Kidney (tissue), 14 donors: ENCODE results near the gene CCBE1. TPM values are rescaled to one million over a fixed set of nuclear protein-coding genes. Genes with fewer than 3 reads are reported as not detected.

ENCODE experiments used
- DNase-seq, 5 donors: peaks; one replicate each; pipeline ENCODE4 v3.0.0-alpha.2; 2013 to 2020
- FAIRE-seq: peaks from 2 replicates; lab custom pipeline; 2012; peaks lifted over from hg19 to GRCh38; lab: Jason Lieb, UNC
- H3K27ac ChIP-seq, 2 donors: one replicate each; pipeline ENCODE4 v1.7.0; 2013; ENCODE audit warnings: low read depth in 2 of 2, low read length in 2 of 2, inconsistent platforms in 1 of 2
- H3K27me3 ChIP-seq: one replicate; pipeline ENCODE4 v1.7.1; 2013; ENCODE audit warnings: low read length, inconsistent platforms; ENCODE audit not compliant: control insufficient read depth, insufficient read depth
- H3K36me3 ChIP-seq, 3 donors: one replicate each; pipeline versions ENCODE4 v1.7.0 to v1.7.1; 2013; ENCODE audit warnings: low read length in 3 of 3, control low read depth in 1 of 3, inconsistent platforms in 1 of 3; ENCODE audit not compliant: insufficient read depth in 3 of 3, control insufficient read depth in 2 of 3
- H3K4me1 ChIP-seq, 3 donors: one replicate each; pipeline versions ENCODE4 v1.7.0 to v1.7.1; 2013; ENCODE audit warnings: low read length in 3 of 3, inconsistent platforms in 1 of 3, low read depth in 1 of 3; ENCODE audit not compliant: control insufficient read depth in 2 of 3, insufficient read depth in 2 of 3
- H3K4me3 ChIP-seq, 3 donors: one replicate each; pipeline versions ENCODE4 v1.7.0 to v1.8.1; 2013; ENCODE audit warnings: low read length in 3 of 3, control low read depth in 1 of 3, inconsistent platforms in 1 of 3
- H3K9ac ChIP-seq, 3 donors: one replicate each; pipeline versions ENCODE4 v1.7.0 to v1.7.1; 2013; ENCODE audit warnings: low read length in 3 of 3, control low read depth in 1 of 3, inconsistent platforms in 1 of 3
- H3K9me3 ChIP-seq, 3 donors: one replicate each; pipeline versions ENCODE4 v1.7.0 to v1.7.1; 2013; ENCODE audit warnings: low read length in 3 of 3, control low read depth in 1 of 3, inconsistent platforms in 1 of 3; ENCODE audit not compliant: control insufficient read depth in 2 of 3, insufficient read depth in 1 of 3
- intact Hi-C: fragments of 100-400 bp; cut with DNase I; formaldehyde crosslinking; loops from one replicate; pipeline ENCODE4 v1.11.1; 2022
- polyA plus RNA-seq: library from polyadenylated mRNA; stranded (reverse); fragments of 350-450 nt; fragmentation: Illumina TruSeq; extraction: RNeasy Lipid Tissue Mini Kit (QIAGEN cat#74804); gene quantifications from one replicate; pipeline ENCODE4 v1.2.3, GENCODE V29; 2014; ENCODE audit warnings: low read depth, low replicate concordance; ENCODE audit not compliant: insufficient read depth
- total RNA-seq: library from RNA; stranded (reverse); fragmentation: NEBNext Ultra II Directional; extraction: Animal tissue kit (Norgen Biotek cat#: 25700); gene quantifications from one replicate; pipeline ENCODE4 v1.2.1, GENCODE V29; 2021
- TF ChIP-seq, protein P1 (sequence below): IDR thresholded peaks from 3 replicates; pipeline ENCODE4 v1.5.1; 2012; ENCODE audit warnings: mild to moderate bottlenecking, moderate library complexity, borderline replicate concordance; ENCODE audit not compliant: insufficient read depth; ENCODE audit errors: extremely low read depth
- donor health status: control.
- donor health status: control.
- donor health status: control.
- donor health status: control.
- donor health status: control.
- donor health status: DM: yes; HTN: yes; CAD: no.
- donor health status: Normal renal cell carcinoma (clear cell type).

CCBE1 gene
- total and polyA plus RNA-seq, 2 donors from 2014 or later = 1.8 to 2.2 TPM

GRCh38 chr18:59576541-59577385 is 120.5 kb downstream of the CCBE1 start:
- FAIRE-seq = no peak
- H3K9me3 ChIP-seq = no peaks in the 10 kb centered on the region
- H3K4me1 ChIP-seq = no peaks in the 10 kb centered on the region

DNA sequence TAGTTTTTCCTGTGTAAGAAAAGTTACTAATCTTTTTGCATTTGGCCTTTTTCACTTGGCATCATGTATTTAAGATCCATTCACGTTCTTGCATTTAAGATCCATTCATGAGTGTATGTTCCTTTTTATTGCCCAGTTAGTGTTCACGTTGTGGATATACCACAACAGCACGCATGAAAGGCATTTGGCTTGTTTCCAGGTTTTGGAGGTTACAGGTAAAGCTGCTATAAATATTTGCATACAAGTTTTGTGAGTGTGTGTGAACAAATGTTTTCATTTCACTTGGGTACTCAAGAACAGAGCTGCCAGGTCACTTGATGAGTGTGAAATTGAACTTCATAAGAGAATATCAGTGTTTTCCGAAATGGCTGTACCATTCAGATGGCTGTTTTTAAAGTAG is 121.2 kb downstream of the CCBE1 start:
- no peaks in the 10 kb centered on the region for H3K9me3 ChIP-seq
- H3K4me3 ChIP-seq = no peak overlapping the region
- H3K27ac ChIP-seq = no peak overlapping the region
- DNase-seq (no peak), FAIRE-seq (no peak)
- no peak overlapping the region for H3K9ac ChIP-seq
- no peaks in the 10 kb centered on the region for H3K27me3 ChIP-seq
- TF ChIP-seq, protein P1, sequence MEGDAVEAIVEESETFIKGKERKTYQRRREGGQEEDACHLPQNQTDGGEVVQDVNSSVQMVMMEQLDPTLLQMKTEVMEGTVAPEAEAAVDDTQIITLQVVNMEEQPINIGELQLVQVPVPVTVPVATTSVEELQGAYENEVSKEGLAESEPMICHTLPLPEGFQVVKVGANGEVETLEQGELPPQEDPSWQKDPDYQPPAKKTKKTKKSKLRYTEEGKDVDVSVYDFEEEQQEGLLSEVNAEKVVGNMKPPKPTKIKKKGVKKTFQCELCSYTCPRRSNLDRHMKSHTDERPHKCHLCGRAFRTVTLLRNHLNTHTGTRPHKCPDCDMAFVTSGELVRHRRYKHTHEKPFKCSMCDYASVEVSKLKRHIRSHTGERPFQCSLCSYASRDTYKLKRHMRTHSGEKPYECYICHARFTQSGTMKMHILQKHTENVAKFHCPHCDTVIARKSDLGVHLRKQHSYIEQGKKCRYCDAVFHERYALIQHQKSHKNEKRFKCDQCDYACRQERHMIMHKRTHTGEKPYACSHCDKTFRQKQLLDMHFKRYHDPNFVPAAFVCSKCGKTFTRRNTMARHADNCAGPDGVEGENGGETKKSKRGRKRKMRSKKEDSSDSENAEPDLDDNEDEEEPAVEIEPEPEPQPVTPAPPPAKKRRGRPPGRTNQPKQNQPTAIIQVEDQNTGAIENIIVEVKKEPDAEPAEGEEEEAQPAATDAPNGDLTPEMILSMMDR = no peak
- intact Hi-C loops = no loop called here
- no peaks in the 10 kb centered on the region for H3K36me3 ChIP-seq
- H3K4me1 ChIP-seq = no peaks in the 10 kb centered on the region

More at GRCh38 chr18:59576541-59577385, 120.5 kb downstream of the CCBE1 start:
- no peaks in the 10 kb centered on the region for H3K36me3 ChIP-seq
- no peak overlapping the region for H3K9ac ChIP-seq
- H3K27ac ChIP-seq = no peak overlapping the region
- intact Hi-C loops = no loop called here
- TF ChIP-seq, protein P1 = no peak
- no peaks in the 10 kb centered on the region for H3K27me3 ChIP-seq
- peak in 2 of 5 donors; percentile 49 to 71 for DNase-seq
- no peak overlapping the region for H3K4me3 ChIP-seq

DNA sequence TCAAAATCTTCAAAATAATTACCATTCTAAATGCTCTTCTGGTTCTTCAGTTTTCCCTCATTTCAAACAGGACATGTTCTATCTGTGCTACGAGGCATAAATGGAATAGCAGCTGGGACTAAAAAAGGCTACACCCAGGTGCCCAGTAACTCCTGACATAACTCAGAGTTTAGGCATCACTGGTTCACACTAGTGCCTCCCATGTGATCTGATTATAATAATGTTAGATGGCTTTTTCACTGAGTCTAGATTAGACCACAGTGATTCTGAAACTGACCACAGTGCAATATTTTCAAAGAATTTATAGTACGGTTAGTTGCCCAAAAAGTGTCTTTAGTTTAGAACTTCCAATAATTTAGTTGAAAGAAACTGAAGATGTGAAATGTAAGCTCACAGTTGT is 123.3 kb downstream of the CCBE1 start:
- TF ChIP-seq, protein P1 = no peak
- intact Hi-C loops = no loop called here
- Histone ChIP-seq H3K36me3 (no peaks in the 10 kb centered on the region), H3K4me3 (no peak overlapping the region), H3K27me3 (no peaks in the 10 kb centered on the region), H3K4me1 (peaks cover 0 to 11% (median 3%) of the 10 kb centered on the region in 3 donors), H3K27ac (no peak overlapping the region), H3K9ac (no peak overlapping the region), H3K9me3 (no peaks in the 10 kb centered on the region)
- DNase-seq (no peak), FAIRE-seq (no peak)
